GM18505 (cell line): ENCODE results near the gene R3HCC1L.
"Not testable (repeated sequence)": the region's sequence is repeated elsewhere in the genome, so short reads cannot be mapped to it uniquely, and the experiment has no call there.

Source experiments
- ATAC-seq: cut with Tn5 transposase; IDR thresholded peaks from one replicate; pipeline ENCODE4 v1.9.1; 2021; ENCODE audit not compliant: unreplicated experiment
- POLR2A ChIP-seq: IDR thresholded peaks from 4 replicates; pipeline ENCODE4 v1.6.1; 2011; ENCODE audit warnings: borderline replicate concordance; ENCODE audit not compliant: insufficient read depth, insufficient read length; ENCODE audit errors: extremely low read depth

Gene R3HCC1L

DNA sequence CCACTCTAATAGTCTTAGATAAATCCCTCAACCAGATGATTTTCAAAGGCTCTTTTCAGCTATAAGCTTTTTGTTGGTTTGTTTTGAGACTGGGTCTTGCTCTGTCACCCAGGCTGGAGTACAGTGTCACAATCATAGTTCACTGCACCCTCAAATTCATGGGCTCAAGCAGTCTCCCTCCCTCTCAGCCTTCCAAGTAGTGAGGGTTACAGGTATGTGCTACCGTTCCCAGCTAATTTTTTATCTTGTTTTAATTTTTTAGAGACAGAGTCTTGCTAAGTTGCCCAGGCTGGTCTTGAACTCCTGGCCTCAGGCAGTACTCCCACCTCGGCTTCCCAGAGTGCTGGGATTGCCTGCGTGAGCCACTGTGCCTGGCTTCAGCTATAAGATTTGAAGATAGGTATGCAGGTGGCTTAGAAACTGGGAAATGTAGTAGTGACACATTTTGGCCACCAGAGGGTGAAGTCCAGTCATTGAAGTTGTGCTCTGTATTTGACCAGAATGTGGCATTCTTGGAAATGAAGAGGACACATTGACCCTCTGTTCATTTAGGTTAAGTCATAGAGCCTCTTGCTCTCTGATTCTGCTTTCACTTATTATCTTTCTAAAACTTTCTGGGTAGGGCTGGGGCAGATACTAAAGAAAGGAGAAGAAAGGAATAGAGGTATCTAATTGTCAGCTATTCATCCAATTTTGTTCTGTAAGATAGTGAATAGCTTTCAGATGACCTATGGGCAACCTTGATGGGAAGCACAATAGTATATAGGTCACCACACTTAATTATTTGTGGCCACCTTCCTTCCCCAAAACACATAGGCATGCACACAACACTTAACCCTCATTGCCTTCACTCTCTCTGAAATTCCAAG is 36.0 kb downstream of the R3HCC1L start:
- TF ChIP-seq POLR2A, result no peak
- ATAC-seq, result no peak

DNA sequence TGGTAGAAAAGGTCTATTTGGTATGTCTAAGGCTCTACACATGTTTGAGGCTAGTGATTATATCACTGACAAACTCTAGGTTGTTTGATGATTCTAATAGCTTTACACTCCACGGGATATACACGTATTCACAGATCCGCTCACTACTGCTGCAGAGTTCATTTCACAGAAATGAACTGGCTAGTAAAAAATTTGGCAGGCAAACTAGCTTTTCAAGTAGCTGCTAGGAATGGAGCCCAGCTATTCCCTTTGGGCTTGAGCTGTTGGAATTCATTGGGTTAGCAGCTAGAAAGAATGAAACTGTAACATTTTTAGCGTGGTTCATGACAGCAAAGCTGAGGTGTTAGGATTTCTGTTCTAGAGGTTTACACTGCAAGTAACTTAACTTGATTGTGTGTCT is 37.6 kb downstream of the R3HCC1L start:
- TF ChIP-seq POLR2A, result no peak
- ATAC-seq, result no peak

DNA sequence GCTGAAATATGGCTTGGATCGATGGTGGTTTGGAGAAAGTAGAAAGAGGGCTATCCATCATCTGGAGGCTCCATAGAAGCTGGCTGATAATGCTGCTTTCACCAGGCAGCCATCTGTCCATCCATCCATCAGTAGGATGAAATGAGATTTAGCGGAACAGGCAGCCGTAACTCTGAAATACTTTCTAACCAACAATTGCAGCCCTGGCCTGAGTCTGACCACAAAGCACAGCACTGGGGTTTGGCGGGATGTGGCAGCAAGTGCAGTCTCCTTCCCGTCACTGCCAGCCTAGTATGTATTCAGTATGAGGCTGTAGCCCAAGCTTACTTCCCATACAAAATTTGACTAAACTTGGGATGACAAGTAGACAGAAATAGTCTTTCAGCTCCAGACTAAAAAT is 38.0 kb downstream of the R3HCC1L start:
- TF ChIP-seq POLR2A, result no peak
- no peak for ATAC-seq

DNA sequence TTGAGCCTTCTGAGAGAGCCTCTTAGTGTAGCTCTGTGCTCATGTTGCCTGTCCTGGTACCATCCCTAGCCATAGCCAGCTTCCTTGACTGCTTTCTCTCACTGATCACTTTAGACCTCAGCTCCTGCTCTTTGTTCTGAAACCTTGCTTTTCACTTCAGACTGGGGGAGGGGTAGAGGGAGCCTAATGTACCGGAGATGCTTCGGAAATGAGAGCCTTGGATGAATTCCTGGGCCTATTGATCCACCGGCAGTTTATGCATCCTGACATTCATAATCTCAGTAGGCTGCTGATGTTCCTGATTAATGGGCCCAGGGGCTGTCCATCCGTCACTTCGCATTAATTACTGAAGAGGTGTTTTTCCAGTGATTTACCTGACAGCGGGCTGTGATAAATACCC is 38.8 kb downstream of the R3HCC1L start:
- TF ChIP-seq POLR2A, result no peak
- no peak for ATAC-seq

DNA sequence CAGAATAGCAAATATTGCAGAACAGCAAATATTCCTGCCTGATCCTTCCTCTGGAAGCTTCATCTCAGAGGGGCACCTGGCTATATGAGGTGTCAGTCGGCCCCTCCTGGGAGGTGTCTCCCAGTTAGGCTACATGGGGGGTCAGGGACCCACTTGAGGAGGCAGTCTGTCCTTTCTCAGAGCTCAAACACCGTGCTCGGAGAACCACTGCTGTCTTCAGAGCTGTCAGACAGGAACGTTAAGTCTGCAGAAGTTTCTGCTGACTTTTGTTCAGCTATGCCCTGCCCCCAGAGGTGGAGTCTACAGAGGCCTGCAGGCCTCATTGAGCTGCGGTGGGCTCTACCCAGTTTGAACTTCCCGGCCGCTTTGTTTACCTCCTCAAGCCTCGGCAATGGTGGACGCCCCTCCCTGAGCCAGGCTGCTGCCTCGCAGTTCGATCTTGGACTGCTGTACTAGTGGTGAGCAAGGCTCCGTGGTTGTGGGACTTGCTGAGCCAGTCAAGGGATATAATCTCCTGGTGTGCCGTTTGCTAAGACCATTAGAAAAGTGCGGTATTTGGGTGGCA is 48.0 kb downstream of the R3HCC1L start:
- not testable (repeated sequence) for ATAC-seq

DNA sequence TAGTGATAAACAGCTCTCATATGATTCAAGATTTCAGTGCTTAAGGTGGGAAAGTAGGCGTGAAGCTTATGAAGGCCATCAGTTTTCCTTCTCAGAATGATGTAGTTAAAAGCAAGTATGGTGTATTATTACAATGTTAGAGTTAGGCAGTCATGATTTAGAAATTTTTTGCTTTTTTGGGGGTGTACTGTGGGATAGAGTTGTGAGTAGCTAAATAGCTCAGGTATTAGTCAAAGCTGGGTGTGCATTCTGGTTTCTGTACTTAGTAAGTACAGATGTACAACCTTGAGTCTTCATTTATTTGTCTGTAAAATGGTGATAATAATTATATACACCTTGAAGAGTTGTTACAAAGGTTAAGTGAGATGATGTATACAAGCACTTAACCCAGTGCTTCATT is 52.2 kb downstream of the R3HCC1L start:
- no peak for TF ChIP-seq POLR2A
- no peak for ATAC-seq

DNA sequence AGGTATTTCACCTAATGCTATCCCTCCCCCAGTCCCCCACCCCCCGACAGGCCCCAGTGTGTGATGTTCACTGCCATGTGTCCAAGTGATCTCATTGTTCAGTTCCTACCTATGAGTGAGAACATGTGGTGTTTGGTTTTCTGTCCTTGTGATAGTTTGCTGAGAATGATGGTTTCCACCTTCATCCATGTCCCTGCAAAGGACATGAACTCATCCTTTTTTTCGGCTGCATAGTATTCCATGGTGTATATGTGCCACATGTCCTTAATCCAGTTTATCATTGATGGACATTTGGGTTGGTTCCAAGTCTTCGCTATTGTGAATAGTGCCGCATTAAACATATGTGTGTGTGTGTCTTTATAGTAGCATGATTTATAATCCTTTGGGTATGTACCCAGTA is 56.3 kb downstream of the R3HCC1L start:
- not testable (repeated sequence) for ATAC-seq

DNA sequence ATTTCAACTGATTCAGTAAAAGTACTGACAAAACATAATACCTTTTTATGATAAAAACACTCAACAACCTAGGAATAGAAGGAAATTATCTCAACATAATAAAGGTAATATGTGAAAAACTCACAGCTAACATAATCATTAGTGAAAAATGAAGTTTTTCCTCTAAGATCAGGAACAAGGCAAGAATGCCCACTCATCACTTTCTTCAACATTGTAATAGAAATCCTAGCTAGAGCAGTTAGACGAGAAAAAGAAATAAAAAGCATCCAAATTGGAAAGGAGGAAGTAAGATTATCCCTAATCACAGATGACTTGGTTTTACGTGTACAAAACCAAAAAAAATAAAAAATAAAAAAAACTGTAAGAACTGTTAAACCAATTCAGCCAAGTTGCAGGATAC is 58.6 kb downstream of the R3HCC1L start:
- no peak for ATAC-seq
- TF ChIP-seq POLR2A, result no peak

DNA sequence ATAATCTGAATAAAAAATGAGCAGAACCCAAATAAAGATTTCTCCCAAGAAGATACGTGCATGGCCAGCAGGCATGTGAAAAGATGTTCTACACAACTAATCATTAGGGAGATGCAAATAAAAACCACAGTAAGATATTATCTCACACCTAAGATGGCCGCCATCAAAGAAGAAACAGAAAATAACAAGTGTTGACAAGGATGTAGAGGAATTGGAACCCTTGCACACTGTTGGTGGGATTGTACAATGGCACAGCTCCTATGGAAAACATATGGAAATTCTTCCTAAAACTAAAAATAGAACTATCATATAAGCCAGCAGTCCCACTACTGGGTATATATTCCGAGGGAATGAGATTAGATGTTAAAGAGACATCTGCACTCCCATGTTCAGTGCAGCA is 60.2 kb downstream of the R3HCC1L start:
- no peak for ATAC-seq
- no peak for TF ChIP-seq POLR2A

DNA sequence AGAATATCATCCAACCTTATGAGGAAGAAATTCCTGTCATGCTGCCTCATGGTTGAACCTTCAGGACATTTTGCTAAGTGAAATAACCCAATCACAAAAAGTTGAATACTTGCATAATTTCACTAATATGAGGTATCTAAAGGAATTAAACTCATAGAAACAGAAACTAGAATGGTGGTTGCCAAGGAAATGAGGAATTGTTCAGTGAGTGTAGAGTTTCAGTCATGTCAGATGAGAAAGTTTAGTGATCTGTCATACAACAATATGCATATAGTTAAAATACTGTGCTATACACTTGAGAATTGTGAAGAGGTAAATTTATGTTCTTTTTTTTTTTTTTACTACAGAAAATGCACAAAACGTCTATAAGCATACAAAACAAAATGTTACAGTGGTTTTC is 60.7 kb downstream of the R3HCC1L start:
- ATAC-seq, result no peak
- TF ChIP-seq POLR2A, result no peak

DNA sequence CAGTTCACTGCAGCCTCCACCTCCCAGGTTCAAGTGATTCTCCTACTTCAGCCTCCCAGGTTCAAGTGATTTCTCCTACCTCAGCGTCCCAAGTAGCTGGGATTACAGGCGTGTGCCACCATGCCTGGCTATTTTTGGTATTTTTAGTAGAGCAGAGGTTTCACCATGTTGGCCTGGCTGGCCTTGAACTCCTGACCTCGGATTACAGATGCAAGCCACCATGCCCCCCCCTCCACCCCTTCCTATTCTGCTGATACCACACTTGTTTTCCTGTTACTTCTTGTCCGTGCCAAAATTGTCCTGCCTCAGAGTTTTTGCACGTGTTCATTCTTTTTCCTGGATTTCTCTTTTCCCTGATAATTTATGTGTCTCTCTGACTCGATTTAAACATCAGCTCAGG is 62.5 kb downstream of the R3HCC1L start:
- TF ChIP-seq POLR2A, result no peak
- no peak for ATAC-seq

DNA sequence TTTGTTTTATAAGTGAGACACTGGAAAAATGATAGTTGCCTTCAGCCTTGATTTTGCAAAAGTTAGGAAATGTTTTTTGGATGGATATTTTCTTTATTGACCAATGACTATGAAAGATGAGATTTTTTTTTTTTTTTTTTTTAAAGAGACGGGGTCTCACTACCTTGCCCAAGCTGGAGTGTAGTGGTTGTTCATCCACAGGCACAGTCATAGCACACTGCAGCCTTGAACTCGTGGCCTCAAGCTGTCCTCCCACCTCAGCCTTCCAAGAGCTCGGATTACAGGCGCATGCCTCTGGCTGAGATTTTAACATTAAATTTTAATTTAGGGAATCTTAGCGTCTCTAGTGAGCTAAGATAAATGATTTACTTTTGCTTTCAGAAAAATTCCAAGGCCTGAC is 67.3 kb downstream of the R3HCC1L start:
- TF ChIP-seq POLR2A, result no peak
- ATAC-seq, result no peak

DNA sequence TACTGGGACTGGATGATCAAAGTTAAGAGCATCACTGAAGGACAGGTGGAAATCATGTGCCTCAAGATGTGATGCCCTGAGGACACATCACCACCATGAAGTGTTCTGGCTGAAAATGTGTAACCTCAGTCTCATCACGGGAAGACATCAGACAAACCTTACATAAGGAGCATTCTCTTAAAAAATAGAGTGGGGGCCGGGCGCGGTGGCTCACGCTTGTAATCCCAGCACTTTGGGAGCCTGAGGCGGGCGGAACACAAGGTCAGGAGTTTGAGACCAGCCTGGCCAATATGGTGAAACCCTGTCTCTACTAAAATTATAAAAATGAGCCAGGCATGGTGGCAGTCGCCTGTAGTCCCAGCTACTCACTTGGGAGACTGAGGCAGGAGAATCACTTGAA is 67.9 kb downstream of the R3HCC1L start:
- no peak for TF ChIP-seq POLR2A
- ATAC-seq, result no peak

DNA sequence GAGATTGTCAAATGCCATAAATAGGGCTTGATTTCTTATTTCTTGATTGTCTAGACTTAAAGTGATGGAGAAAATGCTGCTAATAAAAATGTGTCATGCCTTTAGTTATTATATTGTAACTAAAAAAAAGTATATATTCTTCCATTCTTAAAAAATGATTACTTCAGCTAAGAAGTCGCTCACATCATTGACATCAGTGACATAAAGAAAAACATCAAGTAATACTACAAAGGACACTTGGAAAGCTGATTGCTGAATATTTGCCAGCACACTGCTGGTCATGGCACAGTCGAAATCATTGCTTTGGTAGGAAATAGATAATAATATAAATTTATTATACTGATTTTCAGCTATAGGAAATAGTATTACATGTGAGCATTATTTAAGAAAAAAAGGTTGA is 70.9 kb downstream of the R3HCC1L start:
- no peak for ATAC-seq
- no peak for TF ChIP-seq POLR2A

DNA sequence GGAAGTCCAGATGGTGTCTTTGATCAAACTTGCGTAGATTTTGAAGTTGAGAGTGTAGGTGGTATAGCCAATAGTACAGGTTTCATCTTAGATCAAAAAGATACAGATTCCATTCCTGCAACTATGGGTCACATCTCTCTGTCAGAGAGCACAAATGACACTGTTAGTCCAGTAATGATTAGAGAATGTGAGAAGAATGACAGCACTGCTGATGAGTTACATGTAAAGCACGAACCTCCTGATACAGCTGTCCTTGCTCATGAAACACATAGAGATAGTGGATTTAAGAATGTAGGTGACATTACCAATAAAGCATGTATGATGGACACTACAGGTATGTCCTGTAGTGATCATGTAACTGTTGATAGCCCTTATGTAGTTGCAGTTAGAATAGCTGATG is 74.5 kb downstream of the R3HCC1L start:
- no peak for TF ChIP-seq POLR2A
- ATAC-seq, result no peak

DNA sequence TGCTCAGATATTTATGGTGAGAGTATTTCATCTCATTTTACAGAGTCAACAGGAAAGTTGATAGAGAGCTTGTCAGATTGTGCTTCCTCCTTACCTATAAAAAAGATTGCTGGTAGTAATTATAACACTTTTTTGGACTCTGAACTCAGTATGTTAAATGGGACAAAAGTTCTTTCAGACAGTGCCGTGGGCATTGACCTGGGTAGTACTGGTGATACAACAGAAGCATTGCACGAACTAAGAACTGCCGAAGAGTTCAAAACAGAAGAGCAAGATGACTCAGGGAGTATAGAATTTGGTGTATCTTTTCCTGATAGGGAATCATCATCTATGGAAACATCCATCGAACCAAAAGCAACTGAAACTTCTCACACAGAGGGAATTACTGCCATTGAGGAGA is 75.0 kb downstream of the R3HCC1L start:
- ATAC-seq, result no peak
- TF ChIP-seq POLR2A, result no peak

DNA sequence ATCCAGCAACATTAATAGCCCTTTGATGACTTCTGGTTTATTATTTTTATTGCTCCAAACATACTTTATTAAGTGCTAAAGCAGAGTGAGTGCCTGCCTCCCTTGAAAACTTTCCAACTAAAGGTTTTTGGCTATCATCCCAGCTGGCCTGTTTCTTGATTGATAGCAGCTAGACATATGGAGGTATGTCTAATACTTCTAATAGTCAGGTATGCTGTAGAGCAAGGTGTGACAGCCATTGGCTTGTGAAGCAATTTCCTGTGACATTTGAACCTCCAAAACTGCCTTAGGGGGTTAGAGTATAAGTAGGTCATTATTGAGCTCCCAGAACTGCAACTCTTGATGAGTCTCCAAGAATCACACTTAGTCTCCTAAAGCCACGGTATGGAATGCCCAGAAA is 77.7 kb downstream of the R3HCC1L start:
- no peak for ATAC-seq
- TF ChIP-seq POLR2A, result no peak
